ENCODE measurements around the gene FASTKD1.

FASTKD1 gene

DNA sequence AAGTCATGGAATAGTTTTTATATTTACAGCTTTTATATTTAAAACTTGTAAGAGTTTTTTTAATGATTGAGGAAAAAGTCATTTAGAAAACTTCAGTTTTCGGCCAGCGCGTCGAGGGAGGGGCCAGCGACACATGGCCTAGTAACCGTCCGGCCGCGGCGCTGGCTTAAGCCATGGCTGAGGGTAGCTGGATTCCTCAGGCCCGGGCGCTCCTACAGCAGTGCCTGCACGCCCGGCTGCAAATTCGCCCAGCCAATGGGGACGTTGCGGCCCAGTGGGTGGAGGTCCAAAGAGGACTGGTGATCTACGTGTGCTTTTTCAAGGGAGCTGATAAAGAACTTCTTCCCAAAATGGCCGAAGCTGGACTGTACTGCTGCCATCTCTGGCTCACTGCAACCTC is 69.0 kb downstream of the FASTKD1 start:
- no peak for DNase-seq

GRCh38 chr2:169495310-169495928 is 78.2 kb downstream of the FASTKD1 start:
- DNase-seq = no peak

DNA sequence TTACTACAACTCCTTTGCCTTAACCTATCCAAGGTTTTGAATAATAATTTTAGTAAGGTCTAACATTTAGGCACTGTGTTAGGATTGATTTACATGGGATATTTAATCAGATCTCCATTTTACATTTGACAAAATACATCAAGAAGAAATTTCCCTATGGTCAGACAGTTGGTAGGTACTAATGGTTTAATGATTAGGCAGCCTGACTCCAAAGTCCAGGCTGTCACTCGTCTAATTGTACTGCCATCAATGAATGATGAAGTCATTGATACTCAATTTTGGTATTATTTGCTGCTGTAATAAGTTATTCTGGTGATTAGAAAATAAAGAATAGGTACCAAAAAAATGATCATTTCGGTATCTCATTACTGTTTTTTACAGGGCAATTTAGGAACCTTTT is 80.3 kb downstream of the FASTKD1 start:
- no peak for DNase-seq

- DNase-seq = no peak
Observed at GRCh38 chr2:169491378-169491777, 82.3 kb downstream of the FASTKD1 start.

DNA sequence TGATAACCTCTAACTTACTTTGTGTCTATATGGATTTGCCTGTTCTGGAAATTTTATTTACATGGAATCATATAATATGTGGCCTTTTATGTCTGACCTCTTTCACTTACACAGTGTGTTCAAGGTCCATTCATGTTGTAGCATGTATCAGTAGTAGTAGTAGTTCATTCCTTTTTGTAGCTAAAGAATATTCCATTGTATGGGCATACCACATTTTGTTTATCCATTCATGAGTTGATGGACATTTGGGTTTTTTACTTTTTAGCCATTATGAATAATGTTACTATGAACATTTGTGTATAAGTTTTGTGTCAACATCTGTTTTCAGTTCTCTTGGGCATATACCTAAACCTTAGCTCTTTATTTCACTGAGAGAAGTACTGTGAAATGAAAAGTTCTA is 82.8 kb downstream of the FASTKD1 start:
- no peak for DNase-seq

DNA sequence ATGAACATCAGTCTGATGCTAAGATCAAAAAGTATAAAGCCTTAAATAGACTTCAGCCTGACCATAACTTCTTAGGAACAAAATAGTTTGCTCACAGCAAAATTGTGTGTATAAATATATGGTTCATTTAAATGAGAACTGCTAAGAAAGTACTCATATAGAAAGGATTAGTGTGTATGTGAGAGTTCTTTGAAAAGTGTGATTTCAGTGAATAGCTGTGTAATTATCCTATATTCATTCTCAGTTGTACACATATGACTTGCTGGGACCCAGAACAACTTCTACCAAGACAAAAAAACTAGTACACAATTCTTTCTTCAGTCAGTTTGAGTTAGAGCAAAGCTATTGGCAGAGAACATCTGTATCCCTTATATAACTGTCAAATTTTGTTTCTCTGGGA is 87.2 kb downstream of the FASTKD1 start:
- no peak for DNase-seq

DNA sequence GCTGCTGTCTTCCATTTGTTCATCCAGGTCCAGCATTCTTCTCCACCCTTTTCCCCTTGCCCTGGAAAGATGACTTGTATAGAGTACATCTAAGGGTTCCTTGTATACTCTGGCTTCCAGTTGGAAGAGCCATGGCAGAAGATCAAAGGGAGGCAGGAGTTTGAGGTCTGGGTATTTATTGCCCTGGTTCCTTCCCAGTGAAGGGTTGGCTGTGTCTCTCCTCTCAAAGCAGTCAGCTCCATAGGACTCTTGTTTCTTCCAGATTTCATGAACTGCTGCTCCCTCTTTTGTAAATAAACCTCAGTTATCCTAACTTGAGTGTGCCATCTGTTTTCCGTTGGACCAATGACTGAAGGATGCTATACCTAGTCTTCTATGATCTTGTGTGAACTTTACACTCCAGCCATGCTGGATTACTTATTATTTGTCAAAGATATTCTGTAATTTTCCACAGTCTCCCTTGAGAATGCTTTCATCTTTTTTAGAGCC is 88.0 kb downstream of the FASTKD1 start:
- DNase-seq = no peak

- no peak for DNase-seq
Observed at GRCh38 chr2:169480079-169480465, 93.6 kb downstream of the FASTKD1 start.

All from central memory CD4-positive, alpha-beta T cell (primary cell).